BE2C (cell line): ENCODE measurements around the gene AMACR.

Experiments used
- DNase-seq: peaks from one replicate; pipeline ENCODE4 v3.0.0-alpha.2; 2020
- H3K27me3 ChIP-seq: fragments of 250-450 bp; sonication (Bioruptor Pico); 2 replicates; pipeline ENCODE4 v1.5.1; 2020; ENCODE audit warnings: mild to moderate bottlenecking
- H3K36me3 ChIP-seq: fragments of 250-450 bp; sonication (Bioruptor Pico); 2 replicates; pipeline ENCODE4 v1.5.1; 2020; ENCODE audit warnings: mild to moderate bottlenecking
- H3K4me1 ChIP-seq: fragments of 250-450 bp; sonication (Bioruptor Pico); 2 replicates; pipeline ENCODE4 v1.5.1; 2020
- H3K4me3 ChIP-seq: 2 replicates; pipeline ENCODE4 v1.5.1; 2011; ENCODE audit warnings: low read depth, low read length
- H3K9me3 ChIP-seq: fragments of 250-450 bp; sonication (Bioruptor Pico); 2 replicates; pipeline ENCODE4 v1.5.1; 2020
- TF ChIP-seq, protein P1 (sequence below): IDR thresholded peaks from 2 replicates; pipeline ENCODE4 v1.5.1; 2012; ENCODE audit warnings: mild to moderate bottlenecking, low read depth, low read length

The AMACR gene

GRCh38 chr5:34039398-34040157 lies 31.7 kb upstream of the AMACR start:
- H3K36me3 ChIP-seq = no peaks in the 10 kb centered on the region
- H3K4me3 ChIP-seq = no peak overlapping the region
- no peak for DNase-seq
- no peaks in the 10 kb centered on the region for H3K27me3 ChIP-seq
- H3K4me1 ChIP-seq = no peaks in the 10 kb centered on the region
- TF ChIP-seq, protein P1, sequence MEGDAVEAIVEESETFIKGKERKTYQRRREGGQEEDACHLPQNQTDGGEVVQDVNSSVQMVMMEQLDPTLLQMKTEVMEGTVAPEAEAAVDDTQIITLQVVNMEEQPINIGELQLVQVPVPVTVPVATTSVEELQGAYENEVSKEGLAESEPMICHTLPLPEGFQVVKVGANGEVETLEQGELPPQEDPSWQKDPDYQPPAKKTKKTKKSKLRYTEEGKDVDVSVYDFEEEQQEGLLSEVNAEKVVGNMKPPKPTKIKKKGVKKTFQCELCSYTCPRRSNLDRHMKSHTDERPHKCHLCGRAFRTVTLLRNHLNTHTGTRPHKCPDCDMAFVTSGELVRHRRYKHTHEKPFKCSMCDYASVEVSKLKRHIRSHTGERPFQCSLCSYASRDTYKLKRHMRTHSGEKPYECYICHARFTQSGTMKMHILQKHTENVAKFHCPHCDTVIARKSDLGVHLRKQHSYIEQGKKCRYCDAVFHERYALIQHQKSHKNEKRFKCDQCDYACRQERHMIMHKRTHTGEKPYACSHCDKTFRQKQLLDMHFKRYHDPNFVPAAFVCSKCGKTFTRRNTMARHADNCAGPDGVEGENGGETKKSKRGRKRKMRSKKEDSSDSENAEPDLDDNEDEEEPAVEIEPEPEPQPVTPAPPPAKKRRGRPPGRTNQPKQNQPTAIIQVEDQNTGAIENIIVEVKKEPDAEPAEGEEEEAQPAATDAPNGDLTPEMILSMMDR = no peak
- H3K9me3 ChIP-seq = no peaks in the 10 kb centered on the region

GRCh38 chr5:34038838-34039237 lies 31.0 kb upstream of the AMACR start:
- Histone ChIP-seq H3K4me1 (no peaks in the 10 kb centered on the region), H3K36me3 (no peaks in the 10 kb centered on the region), H3K9me3 (no peaks in the 10 kb centered on the region), H3K4me3 (no peak overlapping the region), H3K27me3 (no peaks in the 10 kb centered on the region)
- no peak for DNase-seq
- TF ChIP-seq, protein P1 = no peak

GRCh38 chr5:34038390-34038789 lies 30.5 kb upstream of the AMACR start:
- no peak for DNase-seq
- TF ChIP-seq, protein P1 = no peak
- Histone ChIP-seq H3K36me3 (no peaks in the 10 kb centered on the region), H3K9me3 (no peaks in the 10 kb centered on the region), H3K4me3 (no peak overlapping the region), H3K4me1 (no peaks in the 10 kb centered on the region), H3K27me3 (no peaks in the 10 kb centered on the region)

DNA sequence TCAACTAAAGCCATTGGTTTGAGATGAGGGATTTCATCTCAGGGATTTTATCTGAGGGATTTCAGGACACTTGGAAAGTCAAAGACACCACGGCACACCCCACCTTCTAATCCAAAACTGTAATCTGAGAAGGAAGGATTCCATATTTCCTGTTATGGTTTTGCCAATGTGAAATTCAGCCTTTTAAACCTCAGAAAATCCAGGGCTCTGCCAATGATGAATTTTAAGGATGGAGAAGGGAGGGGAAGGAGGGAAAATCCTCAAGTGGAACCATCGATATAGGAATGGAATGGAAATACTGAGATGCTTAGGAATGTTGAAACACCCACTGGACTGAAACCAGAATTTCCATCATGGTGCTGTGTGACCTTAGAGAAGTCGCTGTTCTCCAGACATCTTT lies 29.9 kb upstream of the AMACR start:
- TF ChIP-seq, protein P1 = no peak
- no peak for DNase-seq

GRCh38 chr5:34035756-34036155 lies 27.9 kb upstream of the AMACR start:
- Histone ChIP-seq H3K4me1 (no peaks in the 10 kb centered on the region), H3K9me3 (no peaks in the 10 kb centered on the region), H3K4me3 (no peak overlapping the region), H3K36me3 (no peaks in the 10 kb centered on the region), H3K27me3 (no peaks in the 10 kb centered on the region)
- TF ChIP-seq, protein P1 = no peak
- DNase-seq = no peak

More for the DNA sequence above, 29.9 kb upstream of the AMACR start:
- no peak overlapping the region for H3K4me3 ChIP-seq
- no peaks in the 10 kb centered on the region for H3K4me1 ChIP-seq
- H3K27me3 ChIP-seq = no peaks in the 10 kb centered on the region
- H3K36me3 ChIP-seq = no peaks in the 10 kb centered on the region
- no peaks in the 10 kb centered on the region for H3K9me3 ChIP-seq

GRCh38 chr5:34034534-34035327 lies 26.9 kb upstream of the AMACR start:
- H3K9me3 ChIP-seq = no peaks in the 10 kb centered on the region
- no peaks in the 10 kb centered on the region for H3K4me1 ChIP-seq
- H3K4me3 ChIP-seq = no peak overlapping the region
- H3K27me3 ChIP-seq = no peaks in the 10 kb centered on the region
- TF ChIP-seq, protein P1 = no peak
- H3K36me3 ChIP-seq = no peaks in the 10 kb centered on the region
- DNase-seq = no peak
